Right lobe of liver (tissue), 6 donors: Measurements from ENCODE around the gene KRT7. TPM values are rescaled to one million over a fixed set of nuclear protein-coding genes. Genes with fewer than 3 reads are reported as not detected.
"Not testable (repeated sequence)": the region's sequence is repeated elsewhere in the genome, so short reads cannot be mapped to it uniquely, and the experiment has no call there.

Experiments used
- ATAC-seq, 4 donors: fragments of 200-7000 bp; cut with Tn5 transposase; one replicate each; pipeline ENCODE4 v1.9.1; 2020; ENCODE audit warnings: mild to moderate bottlenecking in 4 of 4, moderate library complexity in 4 of 4
- DNase-seq, 3 donors: peaks; one replicate each; pipeline ENCODE4 v3.0.0-alpha.2; 2020
- H3K27ac ChIP-seq, 3 donors: fragments of 200-600 bp; one replicate each; pipeline ENCODE4 v1.8.0; 2022
- H3K27me3 ChIP-seq, 2 donors: fragments of 200-600 bp; one replicate each; pipeline ENCODE4 v1.8.0; 2022
- H3K36me3 ChIP-seq, 4 donors: fragments of 200-600 bp; sonication (generic) in 1 of 4; one replicate each; pipeline versions ENCODE4 v1.5.1 to v1.8.0; 2017 to 2022; ENCODE audit warnings: control low read depth in 1 of 4
- H3K4me1 ChIP-seq, 4 donors: fragments of 200-600 bp; sonication (generic) in 1 of 4; one replicate each; pipeline versions ENCODE4 v1.5.1 to v1.8.0; 2017 to 2022; ENCODE audit warnings: control low read depth in 1 of 4
- H3K4me3 ChIP-seq, 3 donors: fragments of 200-600 bp; one replicate each; pipeline ENCODE4 v1.8.0; 2022
- H3K9me3 ChIP-seq, 4 donors: fragments of 200-600 bp; sonication (generic) in 1 of 4; one replicate each; pipeline versions ENCODE4 v1.5.1 to v1.8.0; 2017 to 2022; ENCODE audit warnings: control low read depth in 1 of 4
- POLR2A ChIP-seq: fragments of 450-650 bp; IDR thresholded peaks from one replicate; pipeline ENCODE4 v1.6.1; 2017; ENCODE audit warnings: antibody characterized with exemption, mild to moderate bottlenecking
- WGBS: methylation state at CpG from one replicate; pipeline ENCODE4 v1.1.6; 2018; ENCODE audit warnings: low coverage, low lambda C conversion rate; ENCODE audit not compliant: insufficient coverage; ENCODE audit errors: missing lambda C conversion rate; 5-methylcytosine and 5-hydroxymethylcytosine counted together
- intact Hi-C, 2 donors: fragments of 100-400 bp; cut with DNase I; formaldehyde crosslinking; loops; one replicate each; pipeline versions ENCODE4 v1.11.2 to v1.14.1; 2022
- total RNA-seq, 6 experiments: library from RNA; depleted of rRNA in 2 of 6; stranded (reverse); fragments of >200 nt in 2 of 6; fragmentation: NEBNext Ultra II Directional in 3 of 6; extraction: Animal tissue kit (Norgen Biotek cat#: 25700) in 3 of 6; gene quantifications; one replicate each; pipeline versions ENCODE4 v1.1.0 to v1.2.4, GENCODE V29; 2016 to 2023
- TF ChIP-seq, protein P1 (sequence below), 4 donors: fragments of 200-600 bp in 3 of 4; fragments of 450-650 bp in 1 of 4; IDR thresholded peaks; one replicate each; pipeline versions ENCODE4 v1.5.1 to v1.8.0; 2016 to 2022; ENCODE audit warnings: antibody characterized with exemption in 4 of 4, mild to moderate bottlenecking in 2 of 4
- donor health status: DM: no; HTN: yes; CAD: no.
- donor health status: DM: no; HTN: no; CAD: no.
- donor health status: DM: no; HTN: no; CAD: no.
- donor health status: DM: no; HTN: yes; CAD: no.
- donor health status: DM: no; HTN: yes; CAD: no.

Gene KRT7
- total RNA-seq, 6 experiments from 2014 or later, result 3.4 to 19.2 (median 10.7) TPM

DNA sequence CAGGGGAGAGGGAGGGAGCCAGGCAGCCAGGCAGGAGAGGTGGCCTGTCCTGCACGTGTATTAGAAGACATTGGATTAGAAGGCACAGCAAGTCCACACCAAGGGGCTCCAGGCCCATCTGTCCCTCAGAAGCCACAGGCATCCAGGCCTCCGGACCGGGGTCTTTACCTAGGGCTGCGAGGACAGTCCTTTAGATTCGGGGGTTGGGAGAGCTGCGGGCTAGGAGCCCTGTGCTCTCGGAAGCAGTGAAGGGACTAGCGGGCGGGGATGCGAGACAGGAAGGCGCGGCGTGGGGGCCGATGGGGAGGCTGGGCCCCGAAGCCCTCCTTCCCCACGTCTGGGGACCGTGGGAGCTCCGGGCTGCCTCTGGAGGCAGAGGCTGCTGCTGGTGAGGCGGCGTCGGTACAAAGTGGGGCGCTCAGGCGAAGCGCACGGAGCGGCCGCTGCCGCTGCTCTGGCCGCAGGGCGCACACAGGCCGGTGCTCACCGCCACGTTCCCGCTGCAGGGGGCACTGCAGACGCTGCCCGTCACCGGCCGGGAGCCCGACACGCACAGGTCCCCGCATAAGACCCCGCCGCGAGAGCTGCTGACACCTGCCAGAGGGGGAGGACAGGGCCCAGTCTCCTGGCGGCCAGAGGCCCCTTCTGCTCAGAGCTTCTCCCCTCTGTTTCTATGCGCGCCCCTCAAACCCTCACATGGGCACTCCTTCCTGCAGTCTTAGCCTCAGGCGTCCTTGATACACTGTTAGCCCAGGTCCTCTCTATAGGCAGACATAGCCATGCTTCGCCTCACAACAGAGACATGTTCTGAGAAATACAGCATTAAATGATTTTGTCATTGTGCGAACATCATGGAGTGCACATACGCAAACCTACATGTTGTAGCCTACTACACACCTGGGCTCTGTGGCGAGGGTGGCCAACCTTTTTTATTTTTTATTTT, 17.3 kb downstream of the KRT7 start:
- Histone ChIP-seq H3K9me3 (no peaks in the 10 kb centered on the region), H3K27me3 (no peaks in the 10 kb centered on the region), H3K4me3 (peak overlapping the region in 1 of 3 donors; percentile 14), H3K4me1 (no peaks in the 10 kb centered on the region), H3K27ac (no peak overlapping the region), H3K36me3 (no peaks in the 10 kb centered on the region)
- DNase-seq (no peak), ATAC-seq (peak in 1 of 4 donors; percentile 20)
- no peak for TF ChIP-seq POLR2A
- TF ChIP-seq, protein P1, sequence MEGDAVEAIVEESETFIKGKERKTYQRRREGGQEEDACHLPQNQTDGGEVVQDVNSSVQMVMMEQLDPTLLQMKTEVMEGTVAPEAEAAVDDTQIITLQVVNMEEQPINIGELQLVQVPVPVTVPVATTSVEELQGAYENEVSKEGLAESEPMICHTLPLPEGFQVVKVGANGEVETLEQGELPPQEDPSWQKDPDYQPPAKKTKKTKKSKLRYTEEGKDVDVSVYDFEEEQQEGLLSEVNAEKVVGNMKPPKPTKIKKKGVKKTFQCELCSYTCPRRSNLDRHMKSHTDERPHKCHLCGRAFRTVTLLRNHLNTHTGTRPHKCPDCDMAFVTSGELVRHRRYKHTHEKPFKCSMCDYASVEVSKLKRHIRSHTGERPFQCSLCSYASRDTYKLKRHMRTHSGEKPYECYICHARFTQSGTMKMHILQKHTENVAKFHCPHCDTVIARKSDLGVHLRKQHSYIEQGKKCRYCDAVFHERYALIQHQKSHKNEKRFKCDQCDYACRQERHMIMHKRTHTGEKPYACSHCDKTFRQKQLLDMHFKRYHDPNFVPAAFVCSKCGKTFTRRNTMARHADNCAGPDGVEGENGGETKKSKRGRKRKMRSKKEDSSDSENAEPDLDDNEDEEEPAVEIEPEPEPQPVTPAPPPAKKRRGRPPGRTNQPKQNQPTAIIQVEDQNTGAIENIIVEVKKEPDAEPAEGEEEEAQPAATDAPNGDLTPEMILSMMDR (IDR thresholded peaks at IDR 0.05), result no peak
- 57% methylated on average over 4 of the region's 52 CpGs for WGBS
- intact Hi-C loops, result no loop called here

DNA sequence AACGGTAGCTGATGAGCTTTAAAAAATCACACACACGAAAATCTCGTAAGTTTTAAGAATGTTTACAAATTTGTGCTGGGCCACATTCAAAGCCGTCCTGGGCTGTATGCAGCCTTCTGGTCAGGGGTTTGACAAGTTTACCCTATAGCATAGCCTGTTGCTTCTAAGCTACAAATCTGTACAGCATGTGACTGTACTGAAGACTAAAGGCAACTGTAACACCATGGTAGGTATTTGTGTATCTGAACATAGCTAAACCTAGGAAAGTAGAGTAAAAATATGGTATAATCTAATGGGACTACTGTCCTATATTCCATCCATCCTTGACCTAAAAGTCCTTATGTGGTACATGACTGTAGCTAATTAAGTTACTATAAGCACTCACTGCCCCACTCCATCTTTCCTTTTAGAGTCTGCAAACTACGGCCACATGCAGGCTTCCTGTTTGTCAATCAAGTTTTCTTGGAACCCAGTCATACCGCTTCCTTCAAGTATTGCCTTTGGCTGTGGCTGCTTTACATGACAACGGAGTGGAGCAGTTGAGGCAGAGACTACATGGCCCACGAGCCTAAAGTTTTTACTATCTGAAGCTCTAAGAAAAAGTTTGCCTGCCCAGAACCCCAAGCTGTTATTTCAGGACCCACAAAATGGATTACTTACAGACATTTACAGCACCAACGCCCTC, 18.5 kb downstream of the KRT7 start:
- no peak for DNase-seq
- Histone ChIP-seq H3K4me1 (no peaks in the 10 kb centered on the region), H3K4me3 (no peak overlapping the region), H3K9me3 (no peaks in the 10 kb centered on the region), H3K27ac (no peak overlapping the region), H3K36me3 (no peaks in the 10 kb centered on the region), H3K27me3 (no peaks in the 10 kb centered on the region)
- intact Hi-C loops, result no loop called here
- 72% methylated on average over 9 of the region's 9 CpGs for WGBS
- TF ChIP-seq, protein P1 (IDR thresholded peaks at IDR 0.05), result no peak
- no peak for TF ChIP-seq POLR2A
- no peak for ATAC-seq

- intact Hi-C loops, H3K4me3 ChIP-seq, H3K9me3 ChIP-seq, H3K36me3 ChIP-seq, DNase-seq, H3K27ac ChIP-seq, H3K27me3 ChIP-seq, ATAC-seq, H3K4me1 ChIP-seq: not testable (repeated sequence)
- WGBS, result 72% methylated on average over 5 of the region's 8 CpGs
- TF ChIP-seq, protein P1 (IDR thresholded peaks at IDR 0.05), result peak in 1 of 4 donors; percentile 26
Observed at GRCh38 chr12:52252175-52252615, 19.2 kb downstream of the KRT7 start.

- intact Hi-C loops, result no loop called here
- H3K9me3 ChIP-seq, result no peaks in the 10 kb centered on the region
- TF ChIP-seq POLR2A, result no peak
- TF ChIP-seq, protein P1 (IDR thresholded peaks at IDR 0.05), result no peak
- H3K4me1 ChIP-seq, result no peaks in the 10 kb centered on the region
- no peaks in the 10 kb centered on the region for H3K36me3 ChIP-seq
- H3K27me3 ChIP-seq, result no peaks in the 10 kb centered on the region
- WGBS, result 88% methylated on average over 6 of the region's 11 CpGs
- no peak overlapping the region for H3K4me3 ChIP-seq
- DNase-seq (no peak), ATAC-seq (no peak)
- H3K27ac ChIP-seq, result no peak overlapping the region
Observed at GRCh38 chr12:52252728-52253343, 19.8 kb downstream of the KRT7 start.
